Karpas-422 (cell line): ENCODE data around the gene SLC25A36. TPM values are rescaled to one million over a fixed set of nuclear protein-coding genes. Genes with fewer than 3 reads are reported as not detected.

ENCODE experiments used
- total RNA-seq: library from RNA; depleted of rRNA; stranded (reverse); fragments of >200 nt; shearing (Covaris generic); gene quantifications from 2 replicates; pipeline ENCODE4 v1.2.3, GENCODE V29; 2014; ENCODE audit warnings: low replicate concordance; rRNA removed

The SLC25A36 gene
- total RNA-seq, 1 experiment from 2014 or later: 204 TPM

Other genes starting within 250 kb of the SLC25A36 start
- not detected in 2 replicates for gene SPSB4, start 109.5 kb downstream of the SLC25A36 start, total RNA-seq